Measurements from ENCODE around the gene HECW1.

The HECW1 gene

DNA sequence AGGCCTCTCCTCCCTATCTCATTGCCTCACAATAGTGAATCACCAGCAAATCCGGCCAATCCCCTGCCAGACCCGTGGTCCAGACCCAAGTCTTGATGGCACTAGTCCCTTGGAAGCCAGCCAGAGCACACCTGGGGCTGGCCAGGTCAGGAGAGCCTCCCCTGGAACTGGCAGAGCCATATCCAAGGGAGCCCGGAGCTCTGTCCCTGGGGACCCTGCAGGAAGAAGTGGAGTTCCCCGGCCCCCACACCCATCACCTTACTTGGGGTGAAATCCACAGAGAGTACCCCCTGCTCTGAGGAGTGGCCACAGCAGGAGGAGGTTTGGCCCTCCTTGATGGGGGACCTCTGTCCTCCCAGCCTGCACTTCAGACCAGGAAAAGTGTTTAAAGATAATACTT lies 122.5 kb downstream of the HECW1 start:
- Histone ChIP-seq H4K91ac (ENCODE audit: low read length) (no peak overlapping the region), H3K27ac (ENCODE audit: low read length, poor library complexity, severe bottlenecking) (no peak overlapping the region), H2BK5ac (ENCODE audit: low read depth, low read length, poor library complexity, severe bottlenecking) (no peak overlapping the region), H3K4me2 (ENCODE audit: low read length, poor library complexity, severe bottlenecking) (no peak overlapping the region), H3K36me3 (ENCODE audit: control insufficient read depth in 1 of 2, insufficient read depth in 2 of 2, low read depth in 1 of 2, low read length in 2 of 2) (no peaks in the 10 kb centered on the region), H3K9me3 (ENCODE audit: control insufficient read depth, low read length) (no peaks in the 10 kb centered on the region), H3K18ac (ENCODE audit: low read depth in 1 of 2, low read length in 2 of 2) (no peak overlapping the region), H2AFZ (ENCODE audit: low read depth, low read length) (no peak overlapping the region), H2BK120ac (ENCODE audit: low read depth, low read length) (no peak overlapping the region), H3K9ac (ENCODE audit: low read length) (no peak overlapping the region), H3K14ac (ENCODE audit: low read length in 2 of 2) (no peak overlapping the region), H3K79me1 (replicated peaks; ENCODE audit: low read length, poor library complexity, severe bottlenecking) (no peaks in the 10 kb centered on the region), H4K8ac (ENCODE audit: low read length) (no peak overlapping the region), H3K4ac (ENCODE audit: low read depth in 1 of 2, low read length in 2 of 2) (no peak overlapping the region), H2BK12ac (ENCODE audit: low read length in 2 of 2) (no peak overlapping the region), H3K4me3 (ENCODE audit: insufficient read depth in 1 of 2, low read depth in 1 of 2, low read length in 2 of 2) (no peak overlapping the region), H3K4me1 (ENCODE audit: control insufficient read depth, insufficient read depth, low read depth, low read length) (no peaks in the 10 kb centered on the region), H3K23ac (ENCODE audit: low read length in 2 of 2) (no peak overlapping the region), H3K27me3 (ENCODE audit: control insufficient read depth in 1 of 2, insufficient read depth in 1 of 2, low read length in 2 of 2) (no peaks in the 10 kb centered on the region), H2BK15ac (ENCODE audit: low read depth, poor library complexity, severe bottlenecking) (no peak overlapping the region), H2AK5ac (ENCODE audit: low read length, severe bottlenecking) (no peak overlapping the region)
- WGBS, result 73% methylated on average over 4 of the region's 4 CpGs
- no peak for DNase-seq

GRCh38 chr7:43240565-43240964 lies 128.1 kb downstream of the HECW1 start:
- peak overlapping the region; percentile 4 for H4K91ac ChIP-seq (ENCODE audit: low read length)
- WGBS, result 84% methylated on average over 6 of the region's 6 CpGs
- no peaks in the 10 kb centered on the region for H3K36me3 ChIP-seq (ENCODE audit: control insufficient read depth in 1 of 2, insufficient read depth in 2 of 2, low read depth in 1 of 2, low read length in 2 of 2)
- no peak overlapping the region for H3K4me2 ChIP-seq (ENCODE audit: low read length, poor library complexity, severe bottlenecking)
- H3K27ac ChIP-seq (ENCODE audit: low read length, poor library complexity, severe bottlenecking), result no peak overlapping the region
- peak overlapping the region; percentile 8 to 59 for H2BK12ac ChIP-seq (ENCODE audit: low read length in 2 of 2)
- H3K4me1 ChIP-seq (ENCODE audit: control insufficient read depth, insufficient read depth, low read depth, low read length), result peaks cover 2% of the 10 kb centered on the region
- no peaks in the 10 kb centered on the region for H3K27me3 ChIP-seq (ENCODE audit: control insufficient read depth in 1 of 2, insufficient read depth in 1 of 2, low read length in 2 of 2)
- H3K14ac ChIP-seq (ENCODE audit: low read length in 2 of 2), result no peak overlapping the region
- H3K23ac ChIP-seq (ENCODE audit: low read length in 2 of 2), result no peak overlapping the region
- no peak for DNase-seq
- no peak overlapping the region for H2AFZ ChIP-seq (ENCODE audit: low read depth, low read length)
- no peak overlapping the region for H2BK5ac ChIP-seq (ENCODE audit: low read depth, low read length, poor library complexity, severe bottlenecking)
- H2BK120ac ChIP-seq (ENCODE audit: low read depth, low read length), result no peak overlapping the region
- H3K9ac ChIP-seq (ENCODE audit: low read length), result no peak overlapping the region
- H3K4ac ChIP-seq (ENCODE audit: low read depth in 1 of 2, low read length in 2 of 2), result no peak overlapping the region
- H3K9me3 ChIP-seq (ENCODE audit: control insufficient read depth, low read length), result no peaks in the 10 kb centered on the region
- H3K4me3 ChIP-seq (ENCODE audit: insufficient read depth in 1 of 2, low read depth in 1 of 2, low read length in 2 of 2), result no peak overlapping the region
- no peak overlapping the region for H2AK5ac ChIP-seq (ENCODE audit: low read length, severe bottlenecking)
- H2BK15ac ChIP-seq (ENCODE audit: low read depth, poor library complexity, severe bottlenecking), result no peak overlapping the region
- no peak overlapping the region for H3K18ac ChIP-seq (ENCODE audit: low read depth in 1 of 2, low read length in 2 of 2)
- H4K8ac ChIP-seq (ENCODE audit: low read length), result no peak overlapping the region
- no peaks in the 10 kb centered on the region for H3K79me1 ChIP-seq (replicated peaks; ENCODE audit: low read length, poor library complexity, severe bottlenecking)

DNA sequence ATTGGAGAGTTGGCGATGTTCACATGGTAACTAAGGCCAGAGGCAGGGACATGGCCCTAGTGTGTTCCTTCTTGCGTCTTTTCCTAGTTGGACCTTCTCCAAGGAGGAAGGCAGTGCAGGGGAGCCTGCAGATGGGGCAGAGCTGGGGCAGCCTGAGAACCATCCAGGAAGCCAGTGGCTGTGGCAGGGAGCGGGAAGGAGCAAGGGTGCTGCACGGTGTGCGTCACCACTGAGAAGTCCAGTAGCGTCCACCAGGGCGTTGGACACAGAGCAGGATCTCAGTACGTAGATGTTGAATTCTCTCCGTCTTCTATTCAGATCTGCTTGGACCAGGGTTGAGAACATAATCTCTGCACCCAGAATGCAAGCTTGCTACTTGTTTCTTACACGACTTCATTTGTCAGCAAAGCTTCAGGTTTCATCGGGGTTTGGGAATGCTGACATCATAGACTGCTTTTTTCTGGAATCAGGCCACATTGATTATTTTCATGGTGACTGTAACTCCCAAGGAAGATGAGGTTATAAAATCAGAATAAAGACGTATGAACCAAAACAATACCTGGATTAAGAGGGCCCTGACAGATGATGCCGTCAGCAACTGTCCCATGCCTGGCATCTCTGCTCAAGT lies 130.3 kb downstream of the HECW1 start:
- Histone ChIP-seq H2BK120ac (ENCODE audit: low read depth, low read length) (no peak overlapping the region), H3K9ac (ENCODE audit: low read length) (no peak overlapping the region), H3K79me1 (replicated peaks; ENCODE audit: low read length, poor library complexity, severe bottlenecking) (no peaks in the 10 kb centered on the region), H4K91ac (ENCODE audit: low read length) (peak overlapping the region; percentile 52), H3K27ac (ENCODE audit: low read length, poor library complexity, severe bottlenecking) (no peak overlapping the region), H3K4me1 (ENCODE audit: control insufficient read depth, insufficient read depth, low read depth, low read length) (peaks cover 2% of the 10 kb centered on the region), H2AK5ac (ENCODE audit: low read length, severe bottlenecking) (no peak overlapping the region), H3K4me2 (ENCODE audit: low read length, poor library complexity, severe bottlenecking) (no peak overlapping the region), H4K8ac (ENCODE audit: low read length) (no peak overlapping the region), H3K4ac (ENCODE audit: low read depth in 1 of 2, low read length in 2 of 2) (peak overlapping the region in 1 of 2 experiments; percentile 26), H2BK15ac (ENCODE audit: low read depth, poor library complexity, severe bottlenecking) (no peak overlapping the region), H3K14ac (ENCODE audit: low read length in 2 of 2) (peak overlapping the region in 1 of 2 experiments; percentile 86), H3K9me3 (ENCODE audit: control insufficient read depth, low read length) (no peaks in the 10 kb centered on the region), H2BK12ac (ENCODE audit: low read length in 2 of 2) (peak overlapping the region in 1 of 2 experiments; percentile 94), H3K4me3 (ENCODE audit: insufficient read depth in 1 of 2, low read depth in 1 of 2, low read length in 2 of 2) (no peak overlapping the region), H3K18ac (ENCODE audit: low read depth in 1 of 2, low read length in 2 of 2) (peak overlapping the region in 1 of 2 experiments; percentile 59), H2BK5ac (ENCODE audit: low read depth, low read length, poor library complexity, severe bottlenecking) (no peak overlapping the region), H2AFZ (ENCODE audit: low read depth, low read length) (peak overlapping the region; percentile 43), H3K27me3 (ENCODE audit: control insufficient read depth in 1 of 2, insufficient read depth in 1 of 2, low read length in 2 of 2) (no peaks in the 10 kb centered on the region), H3K23ac (ENCODE audit: low read length in 2 of 2) (no peak overlapping the region), H3K36me3 (ENCODE audit: control insufficient read depth in 1 of 2, insufficient read depth in 2 of 2, low read depth in 1 of 2, low read length in 2 of 2) (no peaks in the 10 kb centered on the region)
- 98% methylated on average over 13 of the region's 13 CpGs for WGBS
- no peak for DNase-seq

GRCh38 chr7:43244232-43244631 lies 131.8 kb downstream of the HECW1 start:
- no peak overlapping the region for H4K91ac ChIP-seq (ENCODE audit: low read length)
- H3K4me1 ChIP-seq (ENCODE audit: control insufficient read depth, insufficient read depth, low read depth, low read length), result peaks cover 6% of the 10 kb centered on the region
- no peak overlapping the region for H2AK5ac ChIP-seq (ENCODE audit: low read length, severe bottlenecking)
- no peaks in the 10 kb centered on the region for H3K27me3 ChIP-seq (ENCODE audit: control insufficient read depth in 1 of 2, insufficient read depth in 1 of 2, low read length in 2 of 2)
- H2AFZ ChIP-seq (ENCODE audit: low read depth, low read length), result no peak overlapping the region
- no peaks in the 10 kb centered on the region for H3K79me1 ChIP-seq (replicated peaks; ENCODE audit: low read length, poor library complexity, severe bottlenecking)
- no peak overlapping the region for H3K9ac ChIP-seq (ENCODE audit: low read length)
- H3K14ac ChIP-seq (ENCODE audit: low read length in 2 of 2), result no peak overlapping the region
- no peaks in the 10 kb centered on the region for H3K36me3 ChIP-seq (ENCODE audit: control insufficient read depth in 1 of 2, insufficient read depth in 2 of 2, low read depth in 1 of 2, low read length in 2 of 2)
- H3K4ac ChIP-seq (ENCODE audit: low read depth in 1 of 2, low read length in 2 of 2), result peak overlapping the region in 1 of 2 experiments; percentile 64
- H2BK12ac ChIP-seq (ENCODE audit: low read length in 2 of 2), result peak overlapping the region in 1 of 2 experiments; percentile 54
- no peak overlapping the region for H3K4me3 ChIP-seq (ENCODE audit: insufficient read depth in 1 of 2, low read depth in 1 of 2, low read length in 2 of 2)
- no peak overlapping the region for H2BK15ac ChIP-seq (ENCODE audit: low read depth, poor library complexity, severe bottlenecking)
- no peak for DNase-seq
- no peaks in the 10 kb centered on the region for H3K9me3 ChIP-seq (ENCODE audit: control insufficient read depth, low read length)
- H2BK5ac ChIP-seq (ENCODE audit: low read depth, low read length, poor library complexity, severe bottlenecking), result no peak overlapping the region
- no peak overlapping the region for H3K18ac ChIP-seq (ENCODE audit: low read depth in 1 of 2, low read length in 2 of 2)
- no peak overlapping the region for H3K23ac ChIP-seq (ENCODE audit: low read length in 2 of 2)
- H4K8ac ChIP-seq (ENCODE audit: low read length), result no peak overlapping the region
- no peak overlapping the region for H2BK120ac ChIP-seq (ENCODE audit: low read depth, low read length)
- 93% methylated on average over 3 of the region's 3 CpGs for WGBS
- no peak overlapping the region for H3K4me2 ChIP-seq (ENCODE audit: low read length, poor library complexity, severe bottlenecking)
- H3K27ac ChIP-seq (ENCODE audit: low read length, poor library complexity, severe bottlenecking), result no peak overlapping the region
